HepG2 (cell line): ENCODE data around the gene HOTAIR. TPM values are rescaled to one million over a fixed set of nuclear protein-coding genes. Genes with fewer than 3 reads are reported as not detected.

Source experiments
- ATAC-seq: fragments of 200-7000 bp; cut with Tn5 transposase; 3 replicates; pipeline ENCODE4 v1.9.1; 2020; ENCODE audit warnings: mild to moderate bottlenecking, moderate library complexity
- Bru-seq: library from RNA; stranded (reverse); fragments of 400-500 nt; gene quantifications from one replicate; lab custom pipeline; 2021; lab: Mats Ljungman, UMichigan
- BruChase-seq, 2 experiments: library from RNA; stranded (reverse); fragments of 400-500 nt; gene quantifications; one replicate each; lab custom pipeline; 2021; lab: Mats Ljungman, UMichigan
- BruUV-seq: library from RNA; stranded (reverse); fragments of 400-500 nt; replicated peaks from 2 replicates; lab custom pipeline; 2021; lab: Mats Ljungman, UMichigan
- CTCF ChIA-PET: fragments of 300-600 bp; formaldehyde crosslinking; extraction: SDS; loops from one replicate; lab custom pipeline; 2021; ENCODE audit warnings: low total read pairs, inconsistent platforms, low intra/inter-chr PET ratio; lab: Yijun Ruan, JAX
- POLR2A ChIA-PET: fragments of 350-600 bp; sonication (Branson Sonifier 250); formaldehyde crosslinking; loops from one replicate; lab custom pipeline; 2020; ENCODE audit warnings: antibody characterized with exemption, inconsistent platforms; lab: Yijun Ruan, JAX
- DNase-seq: peaks from one replicate; pipeline ENCODE4 v3.0.0-alpha.2; 2015; ENCODE audit warnings: low spot score
- FAIRE-seq: peaks from 3 replicates; lab custom pipeline; 2011; peaks lifted over from hg19 to GRCh38; lab: Jason Lieb, UNC
- H2AFZ ChIP-seq: one replicate; pipeline ENCODE4 v1.6.1; 2011; ENCODE audit warnings: low read length, inconsistent platforms
- H3K27ac ChIP-seq: fragments of 300-600 bp; 3 replicates; pipeline ENCODE4 v1.8.0; 2011; ENCODE audit warnings: mixed run types, mild to moderate bottlenecking, mixed read lengths, low read length, inconsistent platforms; ENCODE audit not compliant: insufficient read depth; ENCODE audit errors: extremely low read length
- H3K27me3 ChIP-seq, 2 experiments: fragments of 200-600 bp in 1 of 2; 2 replicates in 1 of 2; 3 replicates in 1 of 2; pipeline versions ENCODE4 v1.6.0 to v1.8.0; 2011; ENCODE audit warnings: low read length in 2 of 2, mild to moderate bottlenecking in 2 of 2, moderate library complexity in 2 of 2, inconsistent platforms in 1 of 2; ENCODE audit not compliant: insufficient read depth in 2 of 2, control insufficient read depth in 1 of 2
- H3K36me3 ChIP-seq, 2 experiments: fragments of 200-600 bp in 1 of 2; replicated peaks in 1 of 2; 2 replicates in 1 of 2; 3 replicates in 1 of 2; pipeline versions ENCODE4 v1.5.1 to v1.8.0; 2011; ENCODE audit warnings: low read length in 2 of 2, inconsistent platforms in 1 of 2; ENCODE audit not compliant: insufficient read depth in 2 of 2, control insufficient read depth in 1 of 2
- H3K4me1 ChIP-seq: 2 replicates; pipeline ENCODE4 v1.5.1; 2012; ENCODE audit warnings: low read length, inconsistent platforms; ENCODE audit not compliant: insufficient read depth
- H3K4me2 ChIP-seq: 2 replicates; pipeline ENCODE4 v1.6.0; 2011; ENCODE audit warnings: low read depth, low read length, inconsistent platforms
- H3K4me3 ChIP-seq, 3 experiments: fragments of 200-600 bp in 1 of 3; sonication (generic), shearing (Covaris generic) in 1 of 3; replicated peaks in 1 of 3; 2 replicates each; pipeline ENCODE4 v1.5.1; 2011 to 2016; ENCODE audit warnings: low read length in 3 of 3, inconsistent platforms in 2 of 3, low read depth in 2 of 3, mild to moderate bottlenecking in 2 of 3, control low read depth in 1 of 3, mixed read lengths in 1 of 3; ENCODE audit not compliant: insufficient read depth in 1 of 3
- H3K79me2 ChIP-seq: one replicate; pipeline ENCODE4 v1.6.1; 2011; ENCODE audit warnings: low read length, inconsistent platforms; ENCODE audit not compliant: insufficient read depth
- H3K9ac ChIP-seq: 2 replicates; pipeline ENCODE4 v1.6.0; 2011; ENCODE audit warnings: mild to moderate bottlenecking, low read depth, low read length, inconsistent platforms; ENCODE audit not compliant: insufficient read depth
- H3K9me3 ChIP-seq: 2 replicates; pipeline ENCODE4 v1.5.1; 2012; ENCODE audit warnings: mild to moderate bottlenecking, low read length
- H4K20me1 ChIP-seq: 2 replicates; pipeline ENCODE4 v1.6.0; 2011; ENCODE audit warnings: inconsistent platforms, mild to moderate bottlenecking, low read length, moderate library complexity; ENCODE audit not compliant: insufficient read depth
- BRCA1 ChIP-seq: sonication (generic); formaldehyde crosslinking; IDR thresholded peaks from 2 replicates; pipeline ENCODE4 v1.4.0; 2020; ENCODE audit warnings: missing genetic modification reagents
- CSRNP2 ChIP-seq: sonication (generic); formaldehyde crosslinking; conservative IDR thresholded peaks from 2 replicates; pipeline ENCODE4 v1.8.0; 2022; ENCODE audit warnings: low read depth, missing genetic modification reagents
- GABPA ChIP-seq, 2 experiments: IDR thresholded peaks; 2 replicates each; pipeline ENCODE4 v1.6.1; 2011 to 2016; ENCODE audit warnings: low read depth in 2 of 2, low read length in 1 of 2, missing biosample characterization in 1 of 2, missing genetic modification characterization in 1 of 2
- HNRNPK ChIP-seq: fragments of 200-400 bp; formaldehyde crosslinking; IDR thresholded peaks from 2 replicates; pipeline ENCODE4 v1.6.1; 2018; ENCODE audit warnings: low read length, low read depth, moderate library complexity, mild to moderate bottlenecking; ENCODE audit not compliant: poor library complexity, severe bottlenecking
- KAT8 ChIP-seq: IDR thresholded peaks from 2 replicates; pipeline ENCODE4 v1.6.1; 2016; ENCODE audit warnings: missing genetic modification reagents, missing compliant biosample characterization
- MTF2 ChIP-seq: sonication (generic); formaldehyde crosslinking; IDR thresholded peaks from 2 replicates; pipeline ENCODE4 v1.5.0; 2020; ENCODE audit warnings: missing genetic modification reagents, borderline replicate concordance
- PRPF4 ChIP-seq: fragments of 200-400 bp; formaldehyde crosslinking; IDR thresholded peaks from 2 replicates; pipeline ENCODE4 v1.6.1; 2016; ENCODE audit warnings: low read length, low read depth; ENCODE audit not compliant: poor library complexity, severe bottlenecking
- ZC3H13 ChIP-seq: sonication (generic); formaldehyde crosslinking; IDR thresholded peaks from 2 replicates; pipeline ENCODE4 v1.8.1; 2023; ENCODE audit warnings: mild to moderate bottlenecking, missing genetic modification reagents, moderate library complexity
- ZNF687 ChIP-seq: sonication (generic); formaldehyde crosslinking; IDR thresholded peaks from 2 replicates; pipeline ENCODE4 v1.5.1; 2020; ENCODE audit warnings: mild to moderate bottlenecking, missing genetic modification reagents, moderate library complexity
- ZNF768 ChIP-seq: sonication (generic); formaldehyde crosslinking; IDR thresholded peaks from 2 replicates; pipeline ENCODE4 v1.4.0; 2020; ENCODE audit warnings: missing genetic modification reagents
- WGBS: methylation state at CpG from one replicate; pipeline ENCODE4 v1.1.6; 2017; ENCODE audit warnings: low lambda C conversion rate; 5-methylcytosine and 5-hydroxymethylcytosine counted together
- in situ Hi-C: cut with HindIII; loops from 2 replicates; pipeline ENCODE4 v1.10.0; 2017; ENCODE audit warnings: low pct_unique_long_range_greater_than_20kb; ENCODE audit not compliant: extremely low pct_ligation_motif_present
- intact Hi-C: fragments of 100-400 bp; cut with micrococcal nuclease; formaldehyde crosslinking; loops from one replicate; pipeline ENCODE4 v1.10.0; 2022; ENCODE audit not compliant: unreplicated experiment
- long read RNA-seq, 2 experiments: library from RNA in 1 of 2; library from polyadenylated mRNA in 1 of 2; stranded (forward) in 1 of 2; unstranded in 1 of 2; transcript quantifications; one replicate each; pipeline ENCODE4 v2.0.0, GENCODE V29; 2019 to 2022
- polyA minus RNA-seq, 3 experiments: library from RNA; depleted of rRNA, polyadenylated mRNA; stranded (reverse); fragments of >200 nt; gene quantifications; 2 replicates each; pipeline ENCODE4 v1.2.3, GENCODE V29; 2011; ENCODE audit warnings: low replicate concordance in 1 of 3
- polyA plus RNA-seq, 8 experiments: library from polyadenylated mRNA; depleted of rRNA in 3 of 8; stranded (reverse) in 7 of 8; unstranded in 1 of 8; fragments of >200 nt; fragmentation: Illumina TruSeq in 4 of 8; extraction: Trizol in 4 of 8; gene quantifications; 2 replicates each; pipeline versions ENCODE4 v1.2.1 to v1.2.3, GENCODE V29; 2011 to 2016; ENCODE audit warnings: low read depth in 4 of 8, missing spikeins in 1 of 8, mixed read lengths in 1 of 8; ENCODE audit not compliant: insufficient read depth in 1 of 8
- total RNA-seq, 5 experiments: library from RNA; depleted of rRNA; stranded (reverse); fragments of >200 nt; fragmentation: Illumina TruSeq; extraction: Trizol; gene quantifications; 2 replicates each; pipeline ENCODE4 v1.2.3, GENCODE V29; 2016; ENCODE audit warnings: low read depth in 1 of 5

The HOTAIR gene
- total RNA-seq (2016; rRNA removed; fragmentation: Illumina TruSeq; extraction: Trizol) (not detected in 2 replicates), polyA plus RNA-seq (2011; rRNA removed) (not detected in 2 replicates), polyA minus RNA-seq (2011; rRNA and poly(A)+ RNA removed; ENCODE audit: low replicate concordance) (0.84 TPM in 1 of 2 replicates, not detected in the other), Bru-seq, nascent RNA (percentile 11 among the genes with signal in this experiment), BruChase-seq, experiment 1, labeled RNA remaining after a 6-hour chase (percentile 12 among the genes with signal in this experiment), BruChase-seq, experiment 2, labeled RNA remaining after a 2-hour chase (percentile 13 among the genes with signal in this experiment)
- total RNA-seq (2016; cell fraction: cytosol; rRNA removed; fragmentation: Illumina TruSeq; extraction: Trizol; ENCODE audit: low read depth) = not detected in 2 replicates
- not detected in 2 replicates for total RNA-seq (2016; cell fraction: insoluble cytoplasmic fraction; rRNA removed; fragmentation: Illumina TruSeq; extraction: Trizol)
- not detected in 2 replicates for total RNA-seq (2016; cell fraction: membrane; rRNA removed; fragmentation: Illumina TruSeq; extraction: Trizol)
- not detected in 2 replicates for total RNA-seq (2016; cell fraction: nucleus; rRNA removed; fragmentation: Illumina TruSeq; extraction: Trizol)
- not detected in 2 replicates for polyA plus RNA-seq (2011; cell fraction: cytosol; rRNA removed)
- not detected in 2 replicates for polyA plus RNA-seq (2011; cell fraction: nucleus; rRNA removed)
- not detected in 2 replicates for polyA plus RNA-seq (2012)
- polyA plus RNA-seq (2016; cell fraction: cytosol; fragmentation: Illumina TruSeq; extraction: Trizol; ENCODE audit: low read depth) = not detected in 2 replicates
- not detected in 2 replicates for polyA plus RNA-seq (2016; cell fraction: insoluble cytoplasmic fraction; fragmentation: Illumina TruSeq; extraction: Trizol; ENCODE audit: low read depth)
- polyA plus RNA-seq (2016; cell fraction: membrane; fragmentation: Illumina TruSeq; extraction: Trizol; ENCODE audit: low read depth) = not detected in 2 replicates
- not detected in 2 replicates for polyA plus RNA-seq (2016; cell fraction: nucleus; fragmentation: Illumina TruSeq; extraction: Trizol; ENCODE audit: insufficient read depth, low read depth)
- polyA minus RNA-seq (2011; cell fraction: cytosol; rRNA and poly(A)+ RNA removed) = not detected in 2 replicates
- not detected in 2 replicates for polyA minus RNA-seq (2011; cell fraction: nucleus; rRNA and poly(A)+ RNA removed)
- long read RNA-seq, experiment 1 = 0 reads
- long read RNA-seq, experiment 2 = 0 reads

- H3K4me2 ChIP-seq = peak within 1 kb of the TSS; percentile 70
- no peak within 1 kb of the TSS for H3K9ac ChIP-seq
- ATAC-seq = peak; percentile 65
- no peaks in the 10 kb centered on the region for H3K9me3 ChIP-seq
- no peaks in the 10 kb centered on the region for H3K36me3 ChIP-seq
- H2AFZ ChIP-seq = no peak within 1 kb of the TSS
- FAIRE-seq = no peak
- WGBS = 25% methylated on average over 26 of the region's 63 CpGs
- peaks cover 35% of the 10 kb centered on the region for H3K4me1 ChIP-seq
- H3K27ac ChIP-seq = no peak within 1 kb of the TSS
- H3K4me3 ChIP-seq = peak within 1 kb of the TSS; percentile 1 to 57 (median 42); a peak in 4 of 6 replicates
- BruUV-seq = no TSS peak
- in situ Hi-C loops (no loop called here), intact Hi-C loops (no loop called here)
- ChIA-PET CTCF (no interaction called here), POLR2A (no interaction called here)
- no peak for DNase-seq
- no peaks in the 10 kb centered on the region for H4K20me1 ChIP-seq
- H3K79me2 ChIP-seq = no peaks in the 10 kb centered on the region
- peaks cover 9 to 90% of the 10 kb centered on the region in 2 experiments for H3K27me3 ChIP-seq
- TF ChIP-seq GABPA (IDR thresholded peaks at IDR 0.05; ENCODE audit: low read depth, low read length) (0 out of 2 replicates have a peak, but pooled peaks have one; percentile 22), GABPA (CRISPR knock-in tag; IDR thresholded peaks at IDR 0.05; ENCODE audit: low read depth) (0 out of 2 replicates have a peak, but pooled peaks have one; percentile 20), ZNF687 (CRISPR knock-in tag) (peak; percentile 36; the same call in 1 of the 2 replicates), ZNF768 (CRISPR knock-in tag) (0 out of 2 replicates have a peak, but pooled peaks have one; percentile 16), KAT8 (CRISPR knock-in tag) (no peak), HNRNPK (peak; percentile 54), MTF2 (CRISPR knock-in tag) (0 out of 2 replicates have a peak, but pooled peaks have one; percentile 23), PRPF4 (no peak), CSRNP2 (CRISPR knock-in tag) (no peak), ZC3H13 (no peak), BRCA1 (no peak)
Measured at GRCh38 chr12:53974084-53975063, at the start of gene HOTAIR. Gene HOTAIR, minus strand, starts transcription at chr12:53974954.
